PFSK-1 (cell line): Measurements from ENCODE around the gene GREB1.

ENCODE experiments used
- FOXP2 ChIP-seq: optimal IDR thresholded peaks from 2 replicates; pipeline ENCODE3; 2011; ENCODE audit warnings: borderline replicate concordance, control low read depth, inconsistent platforms; ENCODE audit not compliant: insufficient read depth; ENCODE audit errors: extremely low read length, extremely low read depth
- POLR2AphosphoS5 ChIP-seq: IDR thresholded peaks from 2 replicates; pipeline ENCODE4 v1.6.1; 2012; ENCODE audit warnings: low read depth, mild to moderate bottlenecking, control low read depth, low read length, moderate library complexity
- REST ChIP-seq, 2 experiments: IDR thresholded peaks; 2 replicates each; pipeline versions ENCODE4 v1.6.1 to v1.8.0; 2011 to 2012; ENCODE audit warnings: low read depth in 2 of 2, low read length in 2 of 2, control low read depth in 1 of 2, inconsistent platforms in 1 of 2, mild to moderate bottlenecking in 1 of 2, moderate library complexity in 1 of 2; ENCODE audit not compliant: insufficient read depth in 1 of 2
- TAF1 ChIP-seq: IDR thresholded peaks from 2 replicates; pipeline ENCODE4 v1.6.1; 2012; ENCODE audit warnings: low read length, control low read depth, borderline replicate concordance; ENCODE audit not compliant: insufficient read depth

- no peak for TF ChIP-seq REST (IDR thresholded peaks at IDR 0.05; ENCODE audit: insufficient read depth in 1 of 2, low read depth in 2 of 2, low read length in 2 of 2)
- no peak for TF ChIP-seq TAF1
- TF ChIP-seq FOXP2, result no peak
- TF ChIP-seq POLR2AphosphoS5, result no peak
Measured at GRCh38 chr2:11661891-11662435, 128.1 kb downstream of the GREB1 start.
